Activated T-cell treated with anti-CD3 and anti-CD28 coated beads for 4 hours (primary cell): Measurements from ENCODE around the gene CFAP46.
"Not testable (repeated sequence)": the region's sequence is repeated elsewhere in the genome, so short reads cannot be mapped to it uniquely, and the experiment has no call there.

Experiments used
- DNase-seq: peaks from one replicate; pipeline ENCODE4 v3.0.0-alpha.2; 2020

CFAP46 gene

GRCh38 chr10:132785723-132786475 lies 156.5 kb downstream of the CFAP46 start, which contains the start of gene NKX6-2:
TSS of gene NKX6-2 (minus strand) at chr10:132786147. CDS start at chr10:132785948, 199 bp downstream.
- DNase-seq, result no peak

- DNase-seq, result no peak
Measured at GRCh38 chr10:132784866-132785722, 157.3 kb downstream of the CFAP46 start.

GRCh38 chr10:132783940-132784865 lies 158.2 kb downstream of the CFAP46 start:
- no peak for DNase-seq

GRCh38 chr10:132783165-132783939 lies 159.0 kb downstream of the CFAP46 start:
- no peak for DNase-seq

- no peak for DNase-seq
Measured at GRCh38 chr10:132781556-132781955, 160.8 kb downstream of the CFAP46 start.

- no peak for DNase-seq
Measured at GRCh38 chr10:132780356-132780755, 162.0 kb downstream of the CFAP46 start.

- no peak for DNase-seq
Measured at GRCh38 chr10:132779549-132780294, 162.6 kb downstream of the CFAP46 start.

GRCh38 chr10:132777441-132777840 lies 164.9 kb downstream of the CFAP46 start:
- no peak for DNase-seq

- no peak for DNase-seq
Measured at GRCh38 chr10:132776821-132777220, 165.5 kb downstream of the CFAP46 start.

GRCh38 chr10:132776186-132776585 lies 166.2 kb downstream of the CFAP46 start:
- no peak for DNase-seq

GRCh38 chr10:132774902-132775863 lies 167.2 kb downstream of the CFAP46 start:
- no peak for DNase-seq

GRCh38 chr10:132774181-132774901 lies 168.0 kb downstream of the CFAP46 start:
- no peak for DNase-seq

GRCh38 chr10:132772816-132773215 lies 169.6 kb downstream of the CFAP46 start:
- DNase-seq, result not testable (repeated sequence)

- DNase-seq, result no peak
Measured at GRCh38 chr10:132770061-132771021, 172.0 kb downstream of the CFAP46 start.

GRCh38 chr10:132768346-132769248 lies 173.8 kb downstream of the CFAP46 start:
- DNase-seq, result no peak

- DNase-seq, result no peak
Measured at GRCh38 chr10:132766291-132766690, 176.1 kb downstream of the CFAP46 start.

GRCh38 chr10:132765435-132765834 lies 176.9 kb downstream of the CFAP46 start:
- DNase-seq, result no peak
